ENCODE measurements around the gene NANP.
"Not testable (repeated sequence)": the region's sequence is repeated elsewhere in the genome, so short reads cannot be mapped to it uniquely, and the experiment has no call there.

- TF ChIP-seq CTCF (IDR thresholded peaks at IDR 0.05; ENCODE audit: low read depth, low read length, missing input control); GABPA (IDR thresholded peaks at IDR 0.05 in 1 of 2, conservative IDR thresholded peaks at IDR 0.05 in 1 of 2); FOXA2 (IDR thresholded peaks at IDR 0.05); REST (IDR thresholded peaks at IDR 0.05); SP1 (IDR thresholded peaks at IDR 0.05); EGR1 (IDR thresholded peaks at IDR 0.05; ENCODE audit: low read depth in 2 of 2); ZBTB33 (IDR thresholded peaks at IDR 0.05): not testable (repeated sequence)
Observed at GRCh38 chr20:25602191-25602913, 21.5 kb downstream of the NANP start.
